GM12878 (cell line): ENCODE data around the gene DCN.

Source experiments
- CHD2 ChIP-seq: IDR thresholded peaks from 2 replicates; pipeline ENCODE4 v1.6.1; 2011; ENCODE audit warnings: low read depth, low read length, improper control_type of control experiment, borderline replicate concordance
- PBX3 ChIP-seq: IDR thresholded peaks from 2 replicates; pipeline ENCODE4 v1.6.1; 2011; ENCODE audit warnings: mild to moderate bottlenecking, low read depth, low read length, moderate library complexity; ENCODE audit not compliant: insufficient replicate concordance
- RFX5 ChIP-seq: IDR thresholded peaks from 2 replicates; pipeline ENCODE4 v1.6.1; 2011; ENCODE audit warnings: low read depth, low read length, improper control_type of control experiment
- SMC3 ChIP-seq: IDR thresholded peaks from 2 replicates; pipeline ENCODE4 v1.6.1; 2011; ENCODE audit warnings: low read length, improper control_type of control experiment, borderline replicate concordance
- SP1 ChIP-seq: IDR thresholded peaks from one replicate; pipeline ENCODE4 v1.6.1; 2011; ENCODE audit warnings: low read depth, low read length
- TF ChIP-seq, protein P1 (sequence below): IDR thresholded peaks from 2 replicates; pipeline ENCODE4 v1.6.1; 2011; ENCODE audit warnings: low read depth, low read length, improper control_type of control experiment, borderline replicate concordance

GRCh38 chr12:91176915-91177314 lies 5.7 kb downstream of the DCN start:
- no peak for TF ChIP-seq PBX3
- TF ChIP-seq, protein P1, sequence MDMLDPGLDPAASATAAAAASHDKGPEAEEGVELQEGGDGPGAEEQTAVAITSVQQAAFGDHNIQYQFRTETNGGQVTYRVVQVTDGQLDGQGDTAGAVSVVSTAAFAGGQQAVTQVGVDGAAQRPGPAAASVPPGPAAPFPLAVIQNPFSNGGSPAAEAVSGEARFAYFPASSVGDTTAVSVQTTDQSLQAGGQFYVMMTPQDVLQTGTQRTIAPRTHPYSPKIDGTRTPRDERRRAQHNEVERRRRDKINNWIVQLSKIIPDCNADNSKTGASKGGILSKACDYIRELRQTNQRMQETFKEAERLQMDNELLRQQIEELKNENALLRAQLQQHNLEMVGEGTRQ: no peak
- TF ChIP-seq CHD2: no peak
- TF ChIP-seq SMC3: no peak
- no peak for TF ChIP-seq RFX5
- no peak for TF ChIP-seq SP1
